ENCODE results near the gene XIRP2.

GRCh38 chr2:167187049-167187727 is 298.9 kb downstream of the XIRP2 start:
- no peak for TF ChIP-seq CTCF (IDR thresholded peaks at IDR 0.05 in 4 of 5, conservative IDR thresholded peaks at IDR 0.05 in 1 of 5)
- TF ChIP-seq POLR2A (IDR thresholded peaks at IDR 0.05): peak; percentile 22 to 88
